SK-N-MC (cell line): ENCODE measurements around the gene HS1BP3.

ENCODE experiments used
- EZH2 ChIP-seq: fragments of 200-600 bp; sonication (generic); IDR thresholded peaks from one replicate; pipeline ENCODE4 v1.6.1; 2017; ENCODE audit warnings: antibody characterized with exemption
- POLR2AphosphoS5 ChIP-seq: IDR thresholded peaks from 2 replicates; pipeline ENCODE4 v1.6.1; 2012; ENCODE audit warnings: mild to moderate bottlenecking, low read depth, low read length, borderline replicate concordance

DNA sequence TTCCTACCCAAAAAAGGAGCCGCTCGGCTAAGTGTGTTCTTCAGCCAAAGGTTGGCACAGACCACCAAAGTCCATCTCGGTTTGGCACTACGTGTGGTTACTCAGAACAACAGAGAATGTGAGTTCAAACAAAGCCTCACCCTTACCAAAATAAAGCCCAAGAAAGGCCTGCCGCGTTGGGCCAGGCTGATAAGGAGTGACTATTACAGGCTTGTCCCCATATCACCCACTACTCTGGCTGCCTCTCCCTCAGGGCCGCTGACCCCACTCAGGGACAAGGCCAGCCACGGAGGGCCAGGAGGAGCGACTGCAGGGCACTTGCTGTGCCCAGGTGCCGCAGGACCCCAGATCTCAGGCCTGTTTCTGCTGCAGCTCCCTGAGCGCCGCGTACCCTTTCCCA lies 13.8 kb downstream of the HS1BP3 start:
- TF ChIP-seq EZH2 (no peak), POLR2AphosphoS5 (no peak)
